ENCODE data around the gene KIF1A.
"Not testable (repeated sequence)": the region's sequence is repeated elsewhere in the genome, so short reads cannot be mapped to it uniquely, and the experiment has no call there.

KIF1A gene

GRCh38 chr2:240784629-240785423 lies 35.2 kb downstream of the KIF1A start:
- no peak for DNase-seq

GRCh38 chr2:240783819-240784621 lies 36.0 kb downstream of the KIF1A start:
- DNase-seq = no peak

GRCh38 chr2:240782886-240783818 lies 36.9 kb downstream of the KIF1A start:
- no peak for DNase-seq

GRCh38 chr2:240782221-240782885 lies 37.7 kb downstream of the KIF1A start:
- no peak for DNase-seq

- DNase-seq = no peak
These were observed 38.4 kb downstream of the KIF1A start for GRCh38 chr2:240781471-240782220.

GRCh38 chr2:240780023-240780700 lies 39.9 kb downstream of the KIF1A start:
- DNase-seq = no peak

- DNase-seq = not testable (repeated sequence)
These were observed 40.7 kb downstream of the KIF1A start for GRCh38 chr2:240779250-240779832.

- no peak for DNase-seq
These were observed 41.6 kb downstream of the KIF1A start for GRCh38 chr2:240778426-240778825.

GRCh38 chr2:240777456-240778212 lies 42.4 kb downstream of the KIF1A start:
- DNase-seq = no peak

GRCh38 chr2:240775905-240776304 lies 44.1 kb downstream of the KIF1A start:
- DNase-seq = no peak

GRCh38 chr2:240774856-240775255 lies 45.2 kb downstream of the KIF1A start:
- DNase-seq = no peak

GRCh38 chr2:240769096-240769495 lies 50.9 kb downstream of the KIF1A start:
- no peak for DNase-seq

- DNase-seq = no peak
These were observed 51.8 kb downstream of the KIF1A start for GRCh38 chr2:240768216-240768615.

- no peak for DNase-seq
These were observed 52.7 kb downstream of the KIF1A start for GRCh38 chr2:240767341-240767740.

GRCh38 chr2:240766072-240766471 lies 53.9 kb downstream of the KIF1A start:
- DNase-seq = no peak

GRCh38 chr2:240765007-240765406 lies 55.0 kb downstream of the KIF1A start:
- no peak for DNase-seq

GRCh38 chr2:240764605-240765004 lies 55.4 kb downstream of the KIF1A start:
- DNase-seq = no peak

GRCh38 chr2:240762971-240763370 lies 57.0 kb downstream of the KIF1A start:
- no peak for DNase-seq

GRCh38 chr2:240762249-240762648 lies 57.8 kb downstream of the KIF1A start:
- DNase-seq = no peak
